Smooth muscle cell (in vitro differentiated cells): Measurements from ENCODE around the gene NDUFAF7. TPM values are rescaled to one million over a fixed set of nuclear protein-coding genes. Genes with fewer than 3 reads are reported as not detected.
A peak's percentile ranks its signal among the peaks of the same experiment; 100 is the strongest.
"Not testable (repeated sequence)": the region's sequence is repeated elsewhere in the genome, so short reads cannot be mapped to it uniquely, and the experiment has no call there.

ENCODE experiments used
- DNase-seq: peaks from one replicate; lab custom pipeline; 2025; ENCODE audit not compliant: unreplicated experiment; lab: John Stamatoyannopoulos, UW
- H2AFZ ChIP-seq: fragments of 200-600 bp; sonication (generic); 2 replicates; pipeline ENCODE4 v1.6.0; 2016; ENCODE audit warnings: antibody characterized with exemption, low read depth, mild to moderate bottlenecking
- H3F3A ChIP-seq: fragments of 200-600 bp; sonication (generic); 2 replicates; pipeline ENCODE4 v1.6.0; 2017; ENCODE audit warnings: antibody characterized with exemption, low read depth
- H3K27ac ChIP-seq: fragments of 200-600 bp; sonication (generic); 2 replicates; pipeline ENCODE4 v1.5.1; 2016; ENCODE audit warnings: low read depth, mild to moderate bottlenecking
- H3K27me3 ChIP-seq: fragments of 200-600 bp; sonication (generic); 2 replicates; pipeline ENCODE4 v1.6.1; 2016; ENCODE audit warnings: low read depth, mild to moderate bottlenecking
- H3K36me3 ChIP-seq: fragments of 200-600 bp; sonication (generic); 2 replicates; pipeline ENCODE4 v1.5.1; 2016; ENCODE audit warnings: low read depth
- H3K4me1 ChIP-seq: fragments of 200-600 bp; sonication (generic); 2 replicates; pipeline ENCODE4 v1.5.1; 2016; ENCODE audit warnings: low read depth
- H3K4me2 ChIP-seq: fragments of 200-600 bp; sonication (generic); 2 replicates; pipeline ENCODE4 v1.6.0; 2016; ENCODE audit warnings: mild to moderate bottlenecking
- H3K4me3 ChIP-seq: fragments of 200-600 bp; sonication (generic); 2 replicates; pipeline ENCODE4 v1.5.1; 2016; ENCODE audit warnings: mild to moderate bottlenecking
- H3K79me2 ChIP-seq: fragments of 200-600 bp; sonication (generic); 2 replicates; pipeline ENCODE4 v1.6.0; 2016; ENCODE audit warnings: low read depth, mild to moderate bottlenecking
- H3K9ac ChIP-seq: fragments of 200-600 bp; sonication (generic); 2 replicates; pipeline ENCODE4 v1.6.0; 2016; ENCODE audit warnings: low read depth
- H3K9me3 ChIP-seq: fragments of 200-600 bp; sonication (generic); replicated peaks from 2 replicates; pipeline ENCODE4 v1.5.1; 2016; ENCODE audit warnings: low read depth
- H4K20me1 ChIP-seq: fragments of 200-600 bp; sonication (generic); 2 replicates; pipeline ENCODE4 v1.6.0; 2016; ENCODE audit warnings: low read depth
- CTCF ChIP-seq: fragments of 200-600 bp; sonication (generic); IDR thresholded peaks from 2 replicates; pipeline ENCODE4 v1.5.1; 2017; ENCODE audit warnings: borderline replicate concordance, mild to moderate bottlenecking, antibody characterized with exemption; ENCODE audit not compliant: insufficient read depth, poor library complexity, severe bottlenecking
- WGBS: methylation state at CpG from one replicate; pipeline ENCODE4 v1.1.7; 2016; ENCODE audit warnings: low lambda C conversion rate; 5-methylcytosine and 5-hydroxymethylcytosine counted together
- polyA plus RNA-seq: library from polyadenylated mRNA; unstranded; fragments of >200 nt; fragmentation: Nextera tagmentation; extraction: Ambion mirVana; gene quantifications from 2 replicates; pipeline ENCODE4 v1.2.1, GENCODE V29; 2016
- total RNA-seq: library from RNA; depleted of rRNA; stranded (reverse); fragments of >200 nt; gene quantifications from 2 replicates; pipeline ENCODE4 v1.2.3, GENCODE V29; 2014

Gene NDUFAF7
- total and polyA plus RNA-seq, 2 experiments from 2014 or later = 13.4 to 46.9 TPM

- Histone ChIP-seq H3K27ac (peak overlapping the region; percentile 69), H3K4me1 (peaks cover 8% of the 10 kb centered on the region), H3K27me3 (no peaks in the 10 kb centered on the region), H3F3A (no peaks in the 10 kb centered on the region), H4K20me1 (no peaks in the 10 kb centered on the region), H2AFZ (no peak overlapping the region), H3K9me3 (no peaks in the 10 kb centered on the region), H3K4me3 (no peak overlapping the region), H3K79me2 (peaks cover 30% of the 10 kb centered on the region), H3K36me3 (peaks cover 8% of the 10 kb centered on the region), H3K4me2 (no peak overlapping the region), H3K9ac (no peak overlapping the region)
- no peak for TF ChIP-seq CTCF
- no peak for DNase-seq
- WGBS = 61% methylated on average over 1 of the region's 1 CpG
Observed at GRCh38 chr2:37201208-37201607, 30.2 kb upstream of the NDUFAF7 start.

GRCh38 chr2:37201766-37202165 is 29.7 kb upstream of the NDUFAF7 start:
- peaks cover 13% of the 10 kb centered on the region for H3K36me3 ChIP-seq
- DNase-seq = no peak
- peaks cover 36% of the 10 kb centered on the region for H3K79me2 ChIP-seq
- no peak overlapping the region for H3K9ac ChIP-seq
- H3K27me3 ChIP-seq = no peaks in the 10 kb centered on the region
- no peaks in the 10 kb centered on the region for H4K20me1 ChIP-seq
- no peaks in the 10 kb centered on the region for H3K9me3 ChIP-seq
- H3F3A ChIP-seq = no peaks in the 10 kb centered on the region
- no peak overlapping the region for H3K4me3 ChIP-seq
- no peak for TF ChIP-seq CTCF
- H2AFZ ChIP-seq = no peak overlapping the region
- peaks cover 8% of the 10 kb centered on the region for H3K4me1 ChIP-seq
- H3K4me2 ChIP-seq = no peak overlapping the region
- H3K27ac ChIP-seq = peak overlapping the region; percentile 69
- WGBS = 67% methylated on average over 1 of the region's 1 CpG

- H3K9me3 ChIP-seq = peaks cover 3% of the 10 kb centered on the region
- H3K4me2 ChIP-seq = no peak overlapping the region
- peaks cover 8% of the 10 kb centered on the region for H3K4me1 ChIP-seq
- no peak overlapping the region for H3K4me3 ChIP-seq
- peaks cover 49% of the 10 kb centered on the region for H3K79me2 ChIP-seq
- TF ChIP-seq CTCF = no peak
- no peak overlapping the region for H3K9ac ChIP-seq
- H3F3A ChIP-seq = no peaks in the 10 kb centered on the region
- H3K27ac ChIP-seq = no peak overlapping the region
- no peak overlapping the region for H2AFZ ChIP-seq
- WGBS = 98% methylated on average over 2 of the region's 2 CpGs
- no peak for DNase-seq
- no peaks in the 10 kb centered on the region for H3K27me3 ChIP-seq
- H4K20me1 ChIP-seq = peaks cover 6% of the 10 kb centered on the region
- H3K36me3 ChIP-seq = peaks cover 14% of the 10 kb centered on the region
Observed at GRCh38 chr2:37203708-37204107, 27.8 kb upstream of the NDUFAF7 start.

GRCh38 chr2:37205071-37205661 is 26.3 kb upstream of the NDUFAF7 start:
- H3K9ac ChIP-seq, DNase-seq, H3K4me1 ChIP-seq, H2AFZ ChIP-seq, H3F3A ChIP-seq, H4K20me1 ChIP-seq, H3K27me3 ChIP-seq, H3K4me3 ChIP-seq, H3K4me2 ChIP-seq, H3K9me3 ChIP-seq, H3K27ac ChIP-seq: not testable (repeated sequence)
- Histone ChIP-seq H3K36me3 (peaks cover 14% of the 10 kb centered on the region), H3K79me2 (peaks cover 43% of the 10 kb centered on the region)
- WGBS = 75% methylated on average over 8 of the region's 8 CpGs
